HEK293T (cell line): Measurements from ENCODE around the gene ART5.

Experiments used
- FOXA1 ChIP-seq: fragments of 450-650 bp; IDR thresholded peaks from 2 replicates; pipeline ENCODE4 v1.6.1; 2016; ENCODE audit warnings: mild to moderate bottlenecking
- L3MBTL2 ChIP-seq: fragments of 450-650 bp; conservative IDR thresholded peaks from 2 replicates; pipeline ENCODE4 v1.6.1; 2016; ENCODE audit warnings: mild to moderate bottlenecking
- LEF1 ChIP-seq: fragments of 450-650 bp; IDR thresholded peaks from 2 replicates; pipeline ENCODE4 v1.6.1; 2017; ENCODE audit warnings: mild to moderate bottlenecking, borderline replicate concordance
- PKNOX1 ChIP-seq: fragments of 450-650 bp; IDR thresholded peaks from 2 replicates; pipeline ENCODE4 v1.6.1; 2016
- SUZ12 ChIP-seq: fragments of 450-650 bp; IDR thresholded peaks from 2 replicates; pipeline ENCODE4 v1.6.1; 2016; ENCODE audit warnings: mild to moderate bottlenecking
- TARDBP ChIP-seq: fragments of 450-650 bp; IDR thresholded peaks from 2 replicates; pipeline ENCODE4 v1.6.1; 2016
- ZNF384 ChIP-seq: fragments of 450-650 bp; IDR thresholded peaks from 2 replicates; pipeline ENCODE4 v1.6.1; 2016

- TF ChIP-seq SUZ12: no peak
- TF ChIP-seq LEF1: no peak
- TF ChIP-seq ZNF384: no peak
- TF ChIP-seq PKNOX1: no peak
- no peak for TF ChIP-seq FOXA1
- TF ChIP-seq L3MBTL2: no peak
- no peak for TF ChIP-seq TARDBP
Observed at GRCh38 chr11:3623121-3623520, 18.7 kb downstream of the ART5 start.
